ENCODE results near the gene SEC31B.

DNA sequence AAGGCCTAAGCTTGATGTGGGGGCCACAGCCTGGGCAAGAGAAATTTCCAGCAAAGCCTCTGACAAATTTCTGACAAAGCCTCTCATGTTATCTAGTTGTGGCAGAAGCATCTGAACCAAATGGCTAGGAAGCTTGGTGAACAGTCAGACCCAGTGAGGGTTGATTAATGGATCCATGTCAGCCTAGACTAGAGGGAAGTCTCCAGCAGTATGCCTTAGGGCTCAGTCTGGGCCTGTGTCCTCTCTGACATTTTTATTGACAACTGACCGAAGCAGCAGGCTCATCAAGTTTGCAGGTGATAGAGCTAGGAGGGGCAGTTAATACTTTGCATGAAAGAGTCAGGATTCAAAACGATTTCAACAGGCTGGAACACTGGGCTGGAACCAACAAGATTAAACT, 41.3 kb upstream of the SEC31B start:
- TF ChIP-seq, protein P1, sequence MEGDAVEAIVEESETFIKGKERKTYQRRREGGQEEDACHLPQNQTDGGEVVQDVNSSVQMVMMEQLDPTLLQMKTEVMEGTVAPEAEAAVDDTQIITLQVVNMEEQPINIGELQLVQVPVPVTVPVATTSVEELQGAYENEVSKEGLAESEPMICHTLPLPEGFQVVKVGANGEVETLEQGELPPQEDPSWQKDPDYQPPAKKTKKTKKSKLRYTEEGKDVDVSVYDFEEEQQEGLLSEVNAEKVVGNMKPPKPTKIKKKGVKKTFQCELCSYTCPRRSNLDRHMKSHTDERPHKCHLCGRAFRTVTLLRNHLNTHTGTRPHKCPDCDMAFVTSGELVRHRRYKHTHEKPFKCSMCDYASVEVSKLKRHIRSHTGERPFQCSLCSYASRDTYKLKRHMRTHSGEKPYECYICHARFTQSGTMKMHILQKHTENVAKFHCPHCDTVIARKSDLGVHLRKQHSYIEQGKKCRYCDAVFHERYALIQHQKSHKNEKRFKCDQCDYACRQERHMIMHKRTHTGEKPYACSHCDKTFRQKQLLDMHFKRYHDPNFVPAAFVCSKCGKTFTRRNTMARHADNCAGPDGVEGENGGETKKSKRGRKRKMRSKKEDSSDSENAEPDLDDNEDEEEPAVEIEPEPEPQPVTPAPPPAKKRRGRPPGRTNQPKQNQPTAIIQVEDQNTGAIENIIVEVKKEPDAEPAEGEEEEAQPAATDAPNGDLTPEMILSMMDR (IDR thresholded peaks at IDR 0.05), result no peak
- TF ChIP-seq POLR2A (IDR thresholded peaks at IDR 0.05), result no peak
